ENCODE data around the gene DPP8. TPM values are rescaled to one million over a fixed set of nuclear protein-coding genes. Genes with fewer than 3 reads are reported as not detected.
A peak's percentile ranks its signal among the peaks of the same experiment; 100 is the strongest.

DPP8 gene
- total RNA-seq (2022): 22.9 and 23.4 TPM in 2 replicates
- Bru-seq, nascent RNA: percentile 77 among the genes with signal in this experiment
- percentile 78 among the genes with signal in this experiment for BruChase-seq, experiment 1, labeled RNA remaining after a 2-hour chase
- BruChase-seq, experiment 2, labeled RNA remaining after a 6-hour chase: percentile 80 among the genes with signal in this experiment
- long read RNA-seq, transcript DPP8-201 (20 exons, 3,139 nt): major isoform, 7 of 22 reads
- long read RNA-seq, partial matches to known transcripts: 0 of 22 reads
- long read RNA-seq, other reads (novel, unspliced or antisense): 13 of 22 reads

GRCh38 chr15:65516997-65517865, at the start of gene DPP8:
DPP8 (minus strand) TSS chr15:65517689; CDS start chr15:65512553, 5,136 bp downstream.
- peak; percentile 93 to 97 for DNase-seq
- H3K27ac Mint-ChIP-seq (ENCODE audit: unreplicated experiment): peak within 1 kb of the TSS; percentile 85

GRCh38 chr15:65561934-65562333, 44.4 kb upstream of the DPP8 start:
- H3K4me3 Mint-ChIP-seq (ENCODE audit: unreplicated experiment): no peak overlapping the region
- H3K4me1 ChIP-seq: no peaks in the 10 kb centered on the region
- ChIA-PET POLR2A (interaction anchor here (0.6 kb wide), 1 partner anchor 97 kb away, joined by 8 read pairs; no protein-coding TSS in a partner anchor), CTCF (no interaction called here)
- intact Hi-C loops (cut with micrococcal nuclease; ENCODE audit: unreplicated experiment): no loop called here
- no peaks in the 10 kb centered on the region for H3K9me3 ChIP-seq
- no peak overlapping the region for H3K27ac Mint-ChIP-seq (ENCODE audit: unreplicated experiment)
- no peak overlapping the region for H3K4me3 ChIP-seq (ENCODE audit: low read depth, low read length)
- H3K36me3 Mint-ChIP-seq (ENCODE audit: insufficient read depth, unreplicated experiment): peaks cover 75% of the 10 kb centered on the region
- no peak for TF ChIP-seq CTCF (IDR thresholded peaks at IDR 0.05; ENCODE audit: insufficient read depth in 1 of 2, low read depth in 1 of 2, low read length in 1 of 2, severe bottlenecking in 1 of 2, unreplicated experiment in 1 of 2)
- no TSS peak for BruUV-seq (replicated peaks)
- no peaks in the 10 kb centered on the region for H3K9me3 Mint-ChIP-seq (ENCODE audit: unreplicated experiment)
- no peaks in the 10 kb centered on the region; the same call in none of the 2 replicates for H3K36me3 ChIP-seq (ENCODE audit: control insufficient read depth, insufficient read depth, low read length)
- H3K4me1 Mint-ChIP-seq (ENCODE audit: low read depth, unreplicated experiment): no peaks in the 10 kb centered on the region
- H3K27me3 Mint-ChIP-seq (ENCODE audit: insufficient read depth, unreplicated experiment): no peaks in the 10 kb centered on the region
- no peaks in the 10 kb centered on the region for H3K27me3 ChIP-seq (replicated peaks; ENCODE audit: control insufficient read depth, insufficient read depth, low read length)
- no peak for DNase-seq

More at GRCh38 chr15:65516997-65517865, at the start of gene DPP8:
- no TSS peak for BruUV-seq (replicated peaks)
- Mint-ChIP-seq H3K27me3 (ENCODE audit: insufficient read depth, unreplicated experiment) (no peaks in the 10 kb centered on the region), H3K9me3 (ENCODE audit: unreplicated experiment) (no peaks in the 10 kb centered on the region), H3K4me1 (ENCODE audit: low read depth, unreplicated experiment) (no peaks in the 10 kb centered on the region), H3K4me3 (ENCODE audit: unreplicated experiment) (peak within 1 kb of the TSS; percentile 96), H3K36me3 (ENCODE audit: insufficient read depth, unreplicated experiment) (no peaks in the 10 kb centered on the region)
- no peaks in the 10 kb centered on the region for H3K27me3 ChIP-seq (replicated peaks; ENCODE audit: control insufficient read depth, insufficient read depth, low read length)
- CTCF ChIA-PET: interaction anchor here (0.6 to 1.6 kb wide), 5 partner anchors 13 to 505 kb away, joined by 3 to 8 read pairs (median 4); partner anchors contain the start of gene HACD3
- POLR2A ChIA-PET: interaction anchor here (0.5 to 0.7 kb wide), 7 partner anchors 11 to 670 kb away, joined by 3 to 21 read pairs (median 3); no protein-coding TSS in a partner anchor
- TF ChIP-seq CTCF (IDR thresholded peaks at IDR 0.05; ENCODE audit: insufficient read depth in 1 of 2, low read depth in 1 of 2, low read length in 1 of 2, severe bottlenecking in 1 of 2, unreplicated experiment in 1 of 2): peak; percentile 43 to 98
- no peaks in the 10 kb centered on the region for H3K9me3 ChIP-seq
- no peaks in the 10 kb centered on the region for H3K36me3 ChIP-seq (ENCODE audit: control insufficient read depth, insufficient read depth, low read length)
- peaks cover 7% of the 10 kb centered on the region for H3K4me1 ChIP-seq
- H3K4me3 ChIP-seq (ENCODE audit: low read depth, low read length): peak within 1 kb of the TSS; percentile 88
- intact Hi-C loops (cut with micrococcal nuclease; ENCODE audit: unreplicated experiment): loop anchor here (2.0 kb wide), 1 partner anchor 14 kb away; the partner anchor contains the start of gene HACD3

- intact Hi-C loops (cut with micrococcal nuclease; ENCODE audit: unreplicated experiment): no loop called here
- Mint-ChIP-seq H3K4me3 (ENCODE audit: unreplicated experiment) (no peak overlapping the region), H3K4me1 (ENCODE audit: low read depth, unreplicated experiment) (no peaks in the 10 kb centered on the region), H3K27me3 (ENCODE audit: insufficient read depth, unreplicated experiment) (no peaks in the 10 kb centered on the region), H3K36me3 (ENCODE audit: insufficient read depth, unreplicated experiment) (peaks cover 69% of the 10 kb centered on the region), H3K27ac (ENCODE audit: unreplicated experiment) (no peak overlapping the region), H3K9me3 (ENCODE audit: unreplicated experiment) (no peaks in the 10 kb centered on the region)
- Histone ChIP-seq H3K9me3 (no peaks in the 10 kb centered on the region), H3K36me3 (ENCODE audit: control insufficient read depth, insufficient read depth, low read length) (no peaks in the 10 kb centered on the region; the same call in none of the 2 replicates), H3K27me3 (replicated peaks; ENCODE audit: control insufficient read depth, insufficient read depth, low read length) (no peaks in the 10 kb centered on the region), H3K4me1 (no peaks in the 10 kb centered on the region), H3K4me3 (ENCODE audit: low read depth, low read length) (no peak overlapping the region)
- DNase-seq: no peak
- no TSS peak for BruUV-seq (replicated peaks)
- TF ChIP-seq CTCF (IDR thresholded peaks at IDR 0.05; ENCODE audit: insufficient read depth in 1 of 2, low read depth in 1 of 2, low read length in 1 of 2, severe bottlenecking in 1 of 2, unreplicated experiment in 1 of 2): no peak
- ChIA-PET POLR2A (no interaction called here), CTCF (no interaction called here)
Observed at GRCh38 chr15:65559941-65560340, 42.5 kb upstream of the DPP8 start.
